Mucosa of stomach (tissue), 1 donor: ENCODE measurements around the gene KCNA3.

Experiments
- H3K27me3 ChIP-seq: one replicate; pipeline ENCODE4 v1.7.0; 2013; ENCODE audit warnings: mild to moderate bottlenecking, low read length; ENCODE audit not compliant: control insufficient read depth, insufficient read depth
- H3K36me3 ChIP-seq: one replicate; pipeline ENCODE4 v1.7.0; 2013; ENCODE audit warnings: low read length; ENCODE audit not compliant: control insufficient read depth, insufficient read depth
- H3K4me1 ChIP-seq: one replicate; pipeline ENCODE4 v1.7.0; 2013; ENCODE audit warnings: mild to moderate bottlenecking, low read length; ENCODE audit not compliant: control insufficient read depth, insufficient read depth
- H3K4me3 ChIP-seq: one replicate; pipeline ENCODE4 v1.7.0; 2013; ENCODE audit warnings: low read length
- H3K9ac ChIP-seq: one replicate; pipeline ENCODE4 v1.7.0; 2013; ENCODE audit warnings: mild to moderate bottlenecking, low read length, moderate library complexity
- H3K9me3 ChIP-seq: one replicate; pipeline ENCODE4 v1.7.0; 2013; ENCODE audit warnings: mild to moderate bottlenecking, low read length, moderate library complexity; ENCODE audit not compliant: control insufficient read depth
- donor health status: Pancreatic carcinoma.

The KCNA3 gene

DNA sequence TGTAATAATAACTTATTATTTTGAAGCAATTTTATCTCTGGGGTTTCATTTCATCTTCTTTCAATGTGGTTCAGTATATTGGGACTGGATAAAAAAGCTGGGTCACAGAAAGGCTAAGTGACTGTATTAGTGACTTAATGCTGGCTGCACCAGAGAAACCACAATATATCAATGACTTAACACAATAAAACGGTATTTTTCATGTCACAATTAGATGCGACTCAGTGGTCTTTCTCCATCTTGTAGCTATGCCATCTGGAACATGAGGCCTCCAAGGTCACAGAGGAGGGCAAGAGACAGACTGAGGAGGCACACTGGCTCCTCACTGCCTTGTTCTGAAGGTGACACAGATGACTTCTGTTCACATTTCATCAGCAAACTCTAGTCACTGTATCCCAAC lies 26.0 kb upstream of the KCNA3 start:
- H3K9me3 ChIP-seq = no peaks in the 10 kb centered on the region
- no peak overlapping the region for H3K4me3 ChIP-seq
- H3K36me3 ChIP-seq = no peaks in the 10 kb centered on the region
- H3K27me3 ChIP-seq = no peaks in the 10 kb centered on the region
- H3K4me1 ChIP-seq = no peaks in the 10 kb centered on the region
- no peak overlapping the region for H3K9ac ChIP-seq

DNA sequence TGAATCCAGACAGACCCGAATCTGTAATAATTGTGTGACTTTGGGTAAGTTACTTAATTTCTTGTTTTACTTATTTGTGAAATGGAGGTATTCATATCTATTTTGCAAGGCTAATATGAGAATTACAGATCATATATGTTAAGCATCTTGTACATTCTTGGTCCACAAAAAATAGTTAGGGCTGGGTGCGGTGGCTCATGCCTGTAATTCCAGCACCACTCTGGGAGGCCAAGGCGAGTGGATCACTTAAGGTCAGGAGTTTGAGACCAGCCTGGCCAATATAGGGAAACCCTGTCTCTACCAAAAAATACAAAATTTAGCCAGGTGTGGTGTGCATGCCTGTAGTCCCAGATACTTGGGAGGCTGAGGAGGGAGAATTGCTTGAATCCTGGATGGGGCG lies 22.9 kb upstream of the KCNA3 start:
- H3K36me3 ChIP-seq = no peaks in the 10 kb centered on the region
- no peaks in the 10 kb centered on the region for H3K9me3 ChIP-seq
- no peaks in the 10 kb centered on the region for H3K4me1 ChIP-seq
- H3K9ac ChIP-seq = no peak overlapping the region
- H3K4me3 ChIP-seq = no peak overlapping the region
- no peaks in the 10 kb centered on the region for H3K27me3 ChIP-seq

DNA sequence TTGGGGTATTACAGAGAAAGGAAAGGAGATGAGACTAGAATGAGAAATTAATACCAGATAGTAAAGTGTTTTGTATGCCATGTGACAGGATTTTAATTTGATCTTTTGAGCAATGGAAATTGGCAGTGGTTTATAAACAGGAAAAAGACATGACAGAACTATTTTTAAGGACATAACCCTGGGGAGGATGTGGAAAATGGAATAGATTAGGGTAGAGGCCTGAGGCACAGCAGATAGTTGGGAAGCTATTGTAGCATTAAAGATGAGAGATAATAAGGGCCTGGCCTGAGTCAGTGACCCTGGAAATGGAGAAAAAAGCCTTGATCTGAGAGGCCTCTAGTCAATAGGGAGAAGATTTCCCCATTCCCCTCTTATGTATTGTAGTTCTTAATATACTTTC lies 22.1 kb upstream of the KCNA3 start:
- Histone ChIP-seq H3K4me3 (no peak overlapping the region), H3K36me3 (no peaks in the 10 kb centered on the region), H3K4me1 (no peaks in the 10 kb centered on the region), H3K9me3 (no peaks in the 10 kb centered on the region), H3K9ac (no peak overlapping the region), H3K27me3 (no peaks in the 10 kb centered on the region)

- Histone ChIP-seq H3K27me3 (peaks cover 10% of the 10 kb centered on the region), H3K4me1 (no peaks in the 10 kb centered on the region)
These were observed 16.1 kb upstream of the KCNA3 start for GRCh38 chr1:110690709-110691365.

DNA sequence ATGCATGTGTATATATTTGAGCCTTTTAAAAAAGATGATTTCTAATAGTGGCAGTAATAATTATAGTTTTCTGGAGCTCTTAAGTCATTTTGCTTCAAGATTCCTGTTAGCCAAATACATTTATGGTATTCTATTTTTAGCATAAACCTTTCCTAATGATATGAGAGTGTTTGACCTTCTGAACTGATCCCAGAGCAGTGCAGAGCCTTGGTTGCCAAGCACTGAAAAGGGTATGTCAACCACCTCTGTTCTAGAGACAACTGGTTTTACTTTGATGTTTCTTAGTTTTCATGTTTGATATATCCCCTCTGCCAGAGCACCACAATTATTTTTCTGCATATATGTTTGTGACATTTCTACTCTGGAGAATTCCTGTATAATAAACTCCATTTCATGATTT lies 15.1 kb upstream of the KCNA3 start:
- no peak overlapping the region for H3K9ac ChIP-seq
- no peaks in the 10 kb centered on the region for H3K9me3 ChIP-seq
- no peak overlapping the region for H3K4me3 ChIP-seq
- peaks cover 10% of the 10 kb centered on the region for H3K27me3 ChIP-seq
- H3K4me1 ChIP-seq = no peaks in the 10 kb centered on the region
- no peaks in the 10 kb centered on the region for H3K36me3 ChIP-seq

More at GRCh38 chr1:110690709-110691365, 16.1 kb upstream of the KCNA3 start:
- Histone ChIP-seq H3K9ac (no peak overlapping the region), H3K9me3 (no peaks in the 10 kb centered on the region), H3K4me3 (no peak overlapping the region), H3K36me3 (no peaks in the 10 kb centered on the region)

DNA sequence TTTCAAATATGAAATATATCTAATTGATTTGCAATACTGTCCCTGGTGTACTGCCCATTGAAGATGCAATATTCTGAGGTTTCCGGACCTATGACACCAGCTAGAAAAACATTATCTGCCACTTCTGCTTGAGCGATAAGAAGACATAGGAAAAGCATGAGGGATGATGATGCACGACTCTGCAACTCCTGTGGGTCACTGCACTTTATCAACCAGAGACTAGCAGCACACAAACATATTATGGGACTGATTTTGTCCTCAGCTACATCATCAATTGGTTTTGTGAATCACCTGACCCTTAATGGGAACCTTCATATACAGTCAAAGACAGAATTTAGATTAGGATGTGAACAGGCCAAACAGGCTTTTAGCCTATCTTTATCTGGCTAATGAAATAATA lies 13.8 kb upstream of the KCNA3 start:
- no peak overlapping the region for H3K9ac ChIP-seq
- no peaks in the 10 kb centered on the region for H3K9me3 ChIP-seq
- H3K4me1 ChIP-seq = no peaks in the 10 kb centered on the region
- H3K36me3 ChIP-seq = no peaks in the 10 kb centered on the region
- peaks cover 10% of the 10 kb centered on the region for H3K27me3 ChIP-seq
- H3K4me3 ChIP-seq = no peak overlapping the region

GRCh38 chr1:110687250-110687649 lies 12.5 kb upstream of the KCNA3 start:
- Histone ChIP-seq H3K36me3 (no peaks in the 10 kb centered on the region), H3K27me3 (peaks cover 10% of the 10 kb centered on the region), H3K4me1 (no peaks in the 10 kb centered on the region), H3K9ac (no peak overlapping the region), H3K4me3 (no peak overlapping the region), H3K9me3 (no peaks in the 10 kb centered on the region)

DNA sequence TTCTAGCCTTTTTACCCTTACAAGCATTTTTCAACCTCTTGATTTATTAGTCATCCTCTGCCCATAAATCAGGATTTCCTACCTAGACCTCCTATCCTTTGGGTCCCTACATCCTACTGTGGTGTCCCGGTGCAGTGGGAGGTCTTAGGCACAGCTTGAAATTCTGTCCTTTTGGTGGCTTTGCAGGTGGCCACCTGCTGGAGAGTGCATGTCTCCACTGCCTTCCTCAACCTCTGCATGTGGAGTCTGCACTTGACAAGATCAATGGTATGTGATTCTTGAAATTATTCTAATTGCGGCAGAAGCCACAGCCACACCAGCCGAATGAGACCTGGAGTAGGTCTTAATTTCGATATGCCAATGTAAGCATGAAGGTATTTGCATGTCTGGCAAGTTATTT lies 11.4 kb upstream of the KCNA3 start:
- Histone ChIP-seq H3K27me3 (peaks cover 12% of the 10 kb centered on the region), H3K4me1 (no peaks in the 10 kb centered on the region), H3K36me3 (no peaks in the 10 kb centered on the region)

DNA sequence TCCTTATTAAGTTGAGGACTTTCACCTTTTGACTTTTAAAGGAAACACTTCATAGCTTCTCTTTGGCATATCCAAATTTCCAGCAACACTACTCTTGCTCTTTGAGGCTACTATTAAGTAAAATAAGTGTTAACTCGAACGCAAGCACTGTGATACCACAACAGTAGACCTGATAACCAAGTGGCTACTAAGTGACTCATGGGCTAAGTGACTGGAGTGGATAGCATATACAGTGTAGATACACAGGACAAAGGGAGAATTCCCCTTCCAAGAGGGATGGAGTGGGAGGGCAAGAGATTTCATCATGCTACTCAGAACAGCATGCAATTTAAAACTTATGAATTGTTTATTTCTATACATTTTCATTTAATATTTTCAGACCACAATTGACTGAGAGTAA lies 9.8 kb upstream of the KCNA3 start:
- no peak overlapping the region for H3K9ac ChIP-seq
- H3K27me3 ChIP-seq = peaks cover 16% of the 10 kb centered on the region
- H3K36me3 ChIP-seq = no peaks in the 10 kb centered on the region
- H3K4me1 ChIP-seq = no peaks in the 10 kb centered on the region
- H3K4me3 ChIP-seq = no peak overlapping the region
- H3K9me3 ChIP-seq = no peaks in the 10 kb centered on the region

More for the DNA sequence above, 11.4 kb upstream of the KCNA3 start:
- no peak overlapping the region for H3K9ac ChIP-seq
- H3K4me3 ChIP-seq = no peak overlapping the region
- no peaks in the 10 kb centered on the region for H3K9me3 ChIP-seq

GRCh38 chr1:110682898-110683297 lies 8.2 kb upstream of the KCNA3 start:
- Histone ChIP-seq H3K9me3 (no peaks in the 10 kb centered on the region), H3K4me3 (no peak overlapping the region), H3K27me3 (peaks cover 13% of the 10 kb centered on the region), H3K9ac (no peak overlapping the region), H3K4me1 (no peaks in the 10 kb centered on the region), H3K36me3 (no peaks in the 10 kb centered on the region)

- no peaks in the 10 kb centered on the region for H3K36me3 ChIP-seq
- peaks cover 29% of the 10 kb centered on the region for H3K27me3 ChIP-seq
- H3K9ac ChIP-seq = no peak overlapping the region
These were observed 5.4 kb upstream of the KCNA3 start for GRCh38 chr1:110680036-110680735.

DNA sequence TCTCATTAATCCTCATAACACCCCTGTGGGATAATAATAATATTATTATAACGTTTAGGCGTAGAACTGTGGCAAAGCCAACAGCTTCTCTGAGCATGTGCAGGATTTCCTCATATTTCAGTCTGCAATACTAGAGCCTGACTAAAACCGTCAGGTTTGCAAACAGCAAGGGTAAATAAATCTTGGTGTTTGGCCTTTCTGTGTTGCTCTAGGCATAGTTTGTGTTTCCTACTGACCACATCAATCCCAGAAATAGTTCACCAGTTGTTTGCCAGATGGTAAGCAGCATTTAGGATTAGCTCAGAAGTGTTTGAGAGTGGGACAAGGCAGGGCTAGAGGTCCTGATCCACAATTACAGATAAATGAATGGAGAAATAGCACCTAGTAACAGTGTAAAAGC lies 2.8 kb upstream of the KCNA3 start:
- Histone ChIP-seq H3K4me1 (no peaks in the 10 kb centered on the region), H3K4me3 (no peak overlapping the region), H3K36me3 (no peaks in the 10 kb centered on the region), H3K9ac (no peak overlapping the region), H3K9me3 (no peaks in the 10 kb centered on the region), H3K27me3 (peaks cover 55% of the 10 kb centered on the region)

More at GRCh38 chr1:110680036-110680735, 5.4 kb upstream of the KCNA3 start:
- Histone ChIP-seq H3K9me3 (no peaks in the 10 kb centered on the region), H3K4me3 (no peak overlapping the region), H3K4me1 (no peaks in the 10 kb centered on the region)
